Measurements from ENCODE around the gene HLA-DOB.

DNA sequence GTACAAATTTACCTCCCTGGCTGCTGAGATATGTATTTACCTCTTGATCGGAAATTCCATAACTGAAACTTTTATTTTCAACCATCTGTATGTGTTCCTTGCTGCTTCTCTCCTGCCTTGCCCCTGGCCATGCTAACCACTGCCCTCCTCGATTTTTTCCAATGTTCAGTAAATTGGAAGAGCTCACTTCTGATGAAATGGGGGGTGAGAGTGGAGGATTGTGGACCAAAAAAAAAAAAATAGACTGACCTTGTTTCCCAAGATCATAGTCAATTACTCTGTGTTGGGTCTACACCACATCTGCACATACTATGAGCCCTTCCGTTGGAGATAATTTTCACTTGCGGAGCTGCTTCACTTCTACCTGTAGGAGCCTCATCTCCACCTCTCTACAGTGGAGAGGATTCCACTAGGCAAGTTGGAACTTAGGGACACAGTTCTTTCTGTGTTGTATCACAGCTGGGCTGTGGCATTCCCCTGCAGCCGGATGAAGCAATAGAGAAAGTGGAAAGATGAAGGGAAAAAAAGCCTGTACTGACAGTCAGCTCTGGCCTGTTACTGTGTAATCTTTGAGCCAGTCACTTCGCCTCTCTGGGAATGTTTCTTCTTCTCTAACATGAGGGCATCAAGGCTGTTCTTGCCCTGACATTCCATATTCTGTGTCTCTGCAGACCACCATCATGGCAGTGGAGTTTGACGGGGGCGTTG lies 38.8 kb upstream of the HLA-DOB start:
- TF ChIP-seq, protein P1, sequence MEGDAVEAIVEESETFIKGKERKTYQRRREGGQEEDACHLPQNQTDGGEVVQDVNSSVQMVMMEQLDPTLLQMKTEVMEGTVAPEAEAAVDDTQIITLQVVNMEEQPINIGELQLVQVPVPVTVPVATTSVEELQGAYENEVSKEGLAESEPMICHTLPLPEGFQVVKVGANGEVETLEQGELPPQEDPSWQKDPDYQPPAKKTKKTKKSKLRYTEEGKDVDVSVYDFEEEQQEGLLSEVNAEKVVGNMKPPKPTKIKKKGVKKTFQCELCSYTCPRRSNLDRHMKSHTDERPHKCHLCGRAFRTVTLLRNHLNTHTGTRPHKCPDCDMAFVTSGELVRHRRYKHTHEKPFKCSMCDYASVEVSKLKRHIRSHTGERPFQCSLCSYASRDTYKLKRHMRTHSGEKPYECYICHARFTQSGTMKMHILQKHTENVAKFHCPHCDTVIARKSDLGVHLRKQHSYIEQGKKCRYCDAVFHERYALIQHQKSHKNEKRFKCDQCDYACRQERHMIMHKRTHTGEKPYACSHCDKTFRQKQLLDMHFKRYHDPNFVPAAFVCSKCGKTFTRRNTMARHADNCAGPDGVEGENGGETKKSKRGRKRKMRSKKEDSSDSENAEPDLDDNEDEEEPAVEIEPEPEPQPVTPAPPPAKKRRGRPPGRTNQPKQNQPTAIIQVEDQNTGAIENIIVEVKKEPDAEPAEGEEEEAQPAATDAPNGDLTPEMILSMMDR (conservative IDR thresholded peaks at IDR 0.05), result no peak
- TF ChIP-seq ZFX (IDR thresholded peaks at IDR 0.05), result no peak
